IPS-NIHi7 (cell line): ENCODE results near the gene PRR22.
A peak's percentile ranks its signal among the peaks of the same experiment; 100 is the strongest.

ENCODE experiments used
- DNase-seq: peaks from one replicate; pipeline ENCODE4 v3.0.0; 2012; ENCODE audit warnings: mixed read lengths; ENCODE audit errors: extremely low spot score

Gene PRR22

GRCh38 chr19:5784581-5785147 is at the start of gene PRR22:
TSS of gene PRR22 (minus strand) at chr19:5784746. CDS start at chr19:5784660, 86 bp downstream.
- no peak for DNase-seq

DNA sequence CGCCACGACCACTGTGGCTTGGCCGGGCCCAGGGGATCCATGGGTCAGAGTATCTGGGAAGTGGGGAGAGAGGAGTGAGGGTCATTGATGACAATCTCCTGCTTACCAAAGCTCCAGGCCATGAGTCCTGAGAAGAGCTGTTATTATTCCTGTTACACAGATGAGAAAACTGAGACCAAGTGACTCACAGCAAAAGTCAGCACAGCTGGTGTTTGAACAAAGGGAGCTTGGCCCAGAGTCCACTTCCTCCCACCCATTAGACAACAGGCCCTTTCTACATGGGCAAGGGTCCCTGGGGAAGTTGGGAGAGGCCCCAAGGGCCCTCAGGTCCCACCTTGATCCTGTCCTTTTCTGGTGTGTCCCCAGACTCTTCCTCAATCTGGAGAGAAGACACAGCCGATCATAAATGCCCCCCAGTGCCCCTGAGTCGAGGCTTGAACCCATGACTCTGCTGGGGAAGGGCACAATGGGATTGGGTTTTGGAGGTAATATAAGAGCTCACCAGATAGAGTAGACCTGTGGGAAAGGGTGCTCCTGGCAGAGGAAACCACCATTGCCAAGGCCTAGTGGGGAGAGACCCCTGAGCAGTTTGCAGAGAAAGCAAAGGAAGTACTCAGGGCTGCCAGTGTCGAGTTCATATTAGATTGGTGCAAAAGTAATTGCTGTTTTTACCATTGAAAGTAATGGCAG is 48.1 kb upstream of the PRR22 start:
- DNase-seq: no peak

- DNase-seq: no peak
These were observed 47.5 kb upstream of the PRR22 start for GRCh38 chr19:5832061-5832460.

DNA sequence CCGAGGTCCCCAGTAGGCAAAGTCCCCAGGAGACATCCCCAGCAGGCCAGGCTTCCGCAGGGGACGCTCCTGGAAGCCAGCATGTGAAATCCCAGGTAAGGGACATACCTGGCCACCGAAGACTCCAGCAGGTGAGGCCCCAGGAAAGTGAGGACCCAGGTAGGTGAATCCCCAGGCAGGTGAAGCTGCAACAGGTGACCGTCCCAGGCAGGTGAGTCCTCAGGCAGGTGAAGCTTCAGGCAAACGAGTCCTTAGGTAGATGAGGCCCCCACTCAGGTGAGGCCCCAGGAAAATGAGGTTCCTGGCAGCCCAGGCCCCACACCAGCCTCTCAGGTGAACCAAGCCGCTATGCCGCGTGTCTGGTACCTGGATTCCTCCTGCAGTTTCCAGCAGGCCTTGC is 46.6 kb upstream of the PRR22 start:
- no peak for DNase-seq

DNA sequence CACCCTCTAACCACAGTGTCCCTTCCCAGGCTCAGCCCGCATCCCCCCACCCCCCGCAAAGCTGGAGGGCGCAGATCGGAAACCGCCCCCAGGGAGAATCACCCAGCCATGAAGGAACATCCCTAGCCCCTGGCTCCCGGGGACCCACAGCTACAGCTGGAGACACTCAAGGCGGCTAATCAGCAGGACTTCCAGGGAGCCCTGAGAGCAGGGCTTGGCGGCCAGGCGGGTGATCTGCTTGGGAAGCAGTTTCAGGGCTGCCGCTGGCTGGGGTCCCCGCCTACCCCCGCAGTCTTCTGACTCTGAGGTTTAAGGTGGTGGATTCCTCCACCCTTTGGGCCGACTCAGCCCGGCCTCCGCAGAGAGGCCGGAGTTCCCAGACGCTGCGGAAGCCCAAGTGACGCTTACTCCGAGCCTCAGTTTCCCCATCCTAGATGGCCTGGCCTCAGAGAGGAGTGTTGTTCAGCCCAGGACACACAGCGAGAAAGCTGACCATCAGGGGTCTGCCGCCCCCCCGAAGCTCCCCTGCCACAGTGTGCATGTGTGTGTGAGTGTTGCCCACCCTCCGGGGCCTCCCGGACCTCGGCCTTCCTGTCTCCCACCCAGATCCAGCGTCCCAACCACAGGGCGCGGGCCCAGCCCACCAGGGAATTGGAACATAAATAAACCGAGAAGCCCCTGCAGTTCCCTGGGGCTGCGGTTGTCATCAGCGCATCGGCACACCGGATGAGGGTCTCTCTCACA is 45.2 kb upstream of the PRR22 start:
- DNase-seq: no peak

DNA sequence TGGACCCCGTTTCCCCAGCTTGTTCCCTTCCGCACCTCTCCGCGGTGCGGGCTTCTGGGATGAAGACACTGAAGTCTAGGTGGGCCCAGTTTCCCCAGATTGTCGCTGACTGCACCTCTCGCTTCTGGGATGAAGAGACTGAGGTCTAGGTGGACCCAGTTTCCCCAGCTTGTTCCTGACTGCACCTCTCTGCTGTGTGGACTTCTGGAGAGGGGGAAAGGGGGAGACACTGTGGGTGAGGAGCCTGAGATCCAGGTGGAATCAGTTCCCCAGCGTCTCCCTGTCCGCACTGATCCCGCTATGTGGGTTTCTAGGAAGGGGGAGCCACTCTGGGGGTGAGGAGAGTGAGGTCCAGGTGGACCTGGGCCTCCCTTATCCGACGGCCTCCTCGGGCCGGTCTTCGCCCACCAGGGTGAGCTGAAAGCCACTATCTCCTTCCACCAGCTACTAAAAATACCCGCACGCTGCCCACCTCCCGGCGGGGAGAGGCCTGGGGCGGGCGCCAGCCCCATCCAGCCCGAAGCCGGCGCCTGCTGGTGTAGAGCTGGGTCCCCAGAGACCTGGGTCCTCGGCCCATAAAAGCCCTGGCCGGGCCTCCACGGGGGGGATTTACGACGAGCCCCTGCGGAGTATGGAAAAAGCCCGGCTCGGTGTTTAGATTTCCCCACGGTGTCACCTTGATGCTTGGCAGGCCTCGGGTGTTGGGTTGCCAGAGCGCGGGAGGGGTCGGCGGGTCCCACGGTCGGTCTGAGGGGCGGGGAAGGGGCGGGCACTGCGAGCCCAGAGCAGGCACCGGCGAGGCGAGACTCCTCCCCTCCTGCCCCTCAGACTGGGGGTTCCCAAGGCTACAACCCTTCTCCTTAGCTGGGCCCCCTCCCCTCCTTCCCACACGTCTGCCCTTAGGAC is 44.4 kb upstream of the PRR22 start:
- peak; percentile 87 for DNase-seq

- DNase-seq: peak; percentile 98
These were observed 43.5 kb upstream of the PRR22 start for GRCh38 chr19:5827891-5828660.

DNA sequence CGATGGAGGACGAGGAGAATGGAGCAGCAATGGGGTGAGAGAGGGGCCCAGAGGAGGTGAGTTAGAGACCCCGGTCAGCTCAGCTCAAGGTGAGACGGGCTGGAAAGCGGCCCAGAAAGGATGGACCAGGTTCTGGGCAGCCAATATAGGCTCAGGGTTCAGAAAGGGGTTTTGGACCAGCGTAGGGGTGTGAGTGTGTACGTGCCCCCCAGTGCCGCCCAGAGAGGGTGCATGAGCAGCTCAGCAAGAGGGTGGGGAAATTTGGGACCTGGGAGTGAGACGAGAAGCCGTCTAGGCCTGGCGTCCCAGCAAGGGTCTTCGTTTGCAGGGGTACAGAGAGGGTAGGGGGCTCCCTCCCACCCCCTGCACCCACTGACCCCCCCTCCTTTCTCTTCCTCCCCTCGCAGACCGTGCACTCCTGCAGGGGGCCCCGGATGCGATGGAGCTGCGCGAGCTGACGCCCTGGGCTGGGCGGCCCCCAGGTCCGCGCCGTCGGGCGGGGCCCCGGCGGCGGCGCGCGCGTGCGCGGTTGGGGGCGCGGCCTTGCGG is 42.9 kb upstream of the PRR22 start:
- DNase-seq: no peak

DNA sequence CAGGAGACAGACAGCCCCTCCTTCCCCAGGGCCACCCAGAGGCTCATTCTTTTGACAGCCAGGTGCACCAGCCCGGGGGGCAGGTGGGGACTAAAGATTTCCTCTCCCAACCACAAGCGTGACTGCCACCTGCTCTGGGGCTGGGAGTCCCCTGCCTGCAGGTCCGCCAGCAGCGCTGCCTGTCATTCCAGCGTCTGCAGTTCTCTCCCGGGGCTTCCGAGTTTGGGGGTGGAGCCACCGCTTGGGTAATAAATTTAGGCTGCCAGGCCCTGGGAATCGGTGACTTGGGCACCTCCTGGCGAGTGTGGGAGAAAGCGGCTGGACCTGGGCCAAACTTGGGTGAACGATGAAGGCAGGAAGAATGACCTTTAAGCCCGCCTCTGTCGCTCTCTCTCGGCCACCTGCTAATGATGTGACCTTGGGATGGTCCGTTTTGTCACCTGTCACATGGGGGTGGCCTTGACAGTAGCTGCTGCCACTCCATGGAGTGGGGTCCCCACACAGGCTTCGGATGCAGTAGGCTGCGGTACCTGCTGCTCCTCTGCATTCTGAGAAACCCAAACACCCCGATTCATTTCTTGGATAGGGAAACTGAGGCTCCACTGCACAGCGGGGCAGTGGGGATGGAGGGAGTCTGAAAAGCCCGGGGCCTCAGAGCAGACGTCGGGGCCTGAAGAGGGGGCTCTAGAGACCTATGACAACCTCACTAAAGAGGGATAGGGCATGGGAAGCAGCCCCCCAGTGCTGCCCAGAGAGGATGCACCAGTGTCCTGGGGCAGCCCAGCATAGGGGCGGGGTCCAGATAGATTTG is 42.2 kb upstream of the PRR22 start:
- DNase-seq: peak; percentile 64

GRCh38 chr19:5825178-5825577 is 40.6 kb upstream of the PRR22 start:
- no peak for DNase-seq

GRCh38 chr19:5824751-5825150 is 40.2 kb upstream of the PRR22 start:
- no peak for DNase-seq

DNA sequence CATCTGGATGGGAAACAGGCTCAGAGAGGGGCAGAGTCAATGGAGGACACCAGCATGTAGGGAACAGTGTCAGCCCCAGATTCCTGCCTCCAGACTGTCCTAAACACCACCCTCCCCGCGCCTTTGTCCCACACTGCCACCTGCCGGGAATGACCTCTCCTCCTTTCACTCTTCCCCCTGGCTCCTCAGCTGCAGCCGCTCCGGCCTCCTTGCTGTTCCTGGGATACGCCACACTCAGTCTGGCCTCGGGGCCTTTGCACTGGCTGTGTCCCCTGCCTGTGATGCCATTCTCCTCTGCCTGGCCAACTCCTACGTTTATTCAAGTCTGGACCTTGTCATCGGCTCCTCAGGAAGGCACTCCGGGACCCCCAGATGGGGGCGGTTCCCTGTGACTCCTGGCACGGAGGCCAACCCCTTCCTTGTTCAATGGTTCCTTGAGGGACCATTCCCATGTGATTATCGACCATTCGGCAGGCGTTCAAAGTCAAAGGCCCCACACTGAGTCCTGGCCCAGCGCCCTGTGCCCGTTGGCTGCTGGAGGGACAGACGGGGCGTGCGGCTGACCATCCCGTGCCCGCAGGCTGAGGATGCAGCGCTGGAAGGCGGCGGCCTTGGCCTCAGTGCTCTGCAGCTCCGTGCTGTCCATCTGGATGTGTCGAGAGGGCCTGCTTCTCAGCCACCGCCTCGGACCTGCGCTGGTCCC is 39.2 kb upstream of the PRR22 start:
- peak; percentile 53 for DNase-seq

- no peak for DNase-seq
These were observed 37.8 kb upstream of the PRR22 start for GRCh38 chr19:5822181-5822844.

- DNase-seq: no peak
These were observed 37.1 kb upstream of the PRR22 start for GRCh38 chr19:5821521-5822180.

- DNase-seq: no peak
These were observed 36.2 kb upstream of the PRR22 start for GRCh38 chr19:5820785-5821184.

- no peak for DNase-seq
These were observed 34.0 kb upstream of the PRR22 start for GRCh38 chr19:5818594-5818993.

- no peak for DNase-seq
These were observed 32.7 kb upstream of the PRR22 start for GRCh38 chr19:5817218-5817617.

GRCh38 chr19:5814852-5815246 is 30.3 kb upstream of the PRR22 start:
- DNase-seq: no peak
